HG03139 (cell line): Measurements from ENCODE around the gene GATAD2A.

Experiments used
- ATAC-seq: cut with Tn5 transposase; IDR thresholded peaks from one replicate; pipeline ENCODE4 v1.9.1; 2021; ENCODE audit not compliant: unreplicated experiment

The GATAD2A gene

GRCh38 chr19:19543640-19544039 is 138.2 kb downstream of the GATAD2A start:
- ATAC-seq: no peak

- ATAC-seq: no peak
Observed at GRCh38 chr19:19544257-19544953, 138.9 kb downstream of the GATAD2A start.

- ATAC-seq: no peak
Observed at GRCh38 chr19:19544954-19545591, 139.6 kb downstream of the GATAD2A start.

- ATAC-seq: no peak
Observed at GRCh38 chr19:19545707-19546106, 140.2 kb downstream of the GATAD2A start.

GRCh38 chr19:19546751-19547162 is 141.3 kb downstream of the GATAD2A start:
- no peak for ATAC-seq

GRCh38 chr19:19547674-19548336 is 142.3 kb downstream of the GATAD2A start:
- ATAC-seq: no peak

GRCh38 chr19:19548915-19549759 is 143.7 kb downstream of the GATAD2A start:
- no peak for ATAC-seq

GRCh38 chr19:19549804-19550464 is 144.5 kb downstream of the GATAD2A start:
- no peak for ATAC-seq

GRCh38 chr19:19550485-19550929 is 145.0 kb downstream of the GATAD2A start:
- no peak for ATAC-seq

- ATAC-seq: no peak
Observed at GRCh38 chr19:19550972-19551852, 145.7 kb downstream of the GATAD2A start.

- no peak for ATAC-seq
Observed at GRCh38 chr19:19551853-19552192, 146.3 kb downstream of the GATAD2A start.

GRCh38 chr19:19552798-19553197 is 147.3 kb downstream of the GATAD2A start:
- no peak for ATAC-seq

GRCh38 chr19:19553670-19554069 is 148.2 kb downstream of the GATAD2A start:
- no peak for ATAC-seq

- ATAC-seq: no peak
Observed at GRCh38 chr19:19554074-19555023, 148.9 kb downstream of the GATAD2A start.

GRCh38 chr19:19558055-19558454 is 152.6 kb downstream of the GATAD2A start:
- no peak for ATAC-seq
